SK-N-SH treated with all-trans-retinoic acid at 6 μM for 48 hours (cell line): ENCODE measurements around the gene NLGN4X.

ENCODE experiments used
- ARNTL ChIP-seq: fragments of 450-650 bp; formaldehyde crosslinking; IDR thresholded peaks from 2 replicates; pipeline ENCODE4 v1.5.0; 2020; ENCODE audit warnings: low read depth, mild to moderate bottlenecking, moderate library complexity, borderline replicate concordance
- SNAI2 ChIP-seq: fragments of 250-450 bp; sonication (Bioruptor Pico); IDR thresholded peaks from 2 replicates; pipeline ENCODE4 v1.5.0; 2020; ENCODE audit warnings: mild to moderate bottlenecking, moderate library complexity
- TCF4 ChIP-seq: fragments of 250-450 bp; sonication (Bioruptor Pico); IDR thresholded peaks from 2 replicates; pipeline ENCODE4 v1.8.0; 2021; ENCODE audit warnings: mild to moderate bottlenecking, moderate library complexity, borderline replicate concordance
- ZFP3 ChIP-seq: fragments of 250-450 bp; sonication (Bioruptor Pico); IDR thresholded peaks from 2 replicates; pipeline ENCODE4 v1.5.0; 2020; ENCODE audit warnings: mild to moderate bottlenecking, moderate library complexity
- ZFP30 ChIP-seq: fragments of 450-650 bp; formaldehyde crosslinking; IDR thresholded peaks from 2 replicates; pipeline ENCODE4 v1.5.0; 2022; ENCODE audit warnings: mild to moderate bottlenecking, moderate library complexity
- ZNF565 ChIP-seq: fragments of 450-650 bp; formaldehyde crosslinking; conservative IDR thresholded peaks from 2 replicates; pipeline ENCODE4 v1.5.0; 2020; ENCODE audit warnings: low read depth, mild to moderate bottlenecking, moderate library complexity
- ZNF8 ChIP-seq: fragments of 450-650 bp; formaldehyde crosslinking; IDR thresholded peaks from 2 replicates; pipeline ENCODE4 v1.5.0; 2020; ENCODE audit warnings: mild to moderate bottlenecking, moderate library complexity

DNA sequence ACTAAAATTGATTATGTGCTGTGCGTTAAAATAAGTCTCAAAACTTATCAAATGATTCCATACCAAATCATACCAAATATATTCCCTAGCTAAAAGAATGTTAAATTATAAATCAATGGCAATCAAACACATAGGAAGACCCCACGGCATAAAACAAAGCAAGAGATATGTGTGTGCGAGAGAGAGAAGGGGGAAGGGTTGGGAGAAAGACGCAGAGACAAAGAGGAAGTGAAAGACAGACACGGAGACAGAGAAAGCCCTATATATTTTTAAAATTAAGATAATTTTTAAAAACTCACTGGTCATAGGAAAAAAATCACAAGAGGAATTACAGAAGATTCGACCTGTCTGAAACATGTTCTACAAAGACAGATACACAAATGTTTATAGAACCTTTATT, 371.4 kb downstream of the NLGN4X start:
- no peak for TF ChIP-seq TCF4 (CRISPR knock-in tag)
- TF ChIP-seq ZFP30 (CRISPR knock-in tag) = no peak
- TF ChIP-seq ARNTL (CRISPR knock-in tag) = no peak
- TF ChIP-seq ZNF8 (CRISPR knock-in tag) = no peak
- no peak for TF ChIP-seq ZFP3 (CRISPR knock-in tag)
- TF ChIP-seq SNAI2 (CRISPR knock-in tag) = no peak
- no peak for TF ChIP-seq ZNF565
